CD4-positive, alpha-beta T cell (primary cell): ENCODE results near the gene UBE2D2. TPM values are rescaled to one million over a fixed set of nuclear protein-coding genes. Genes with fewer than 3 reads are reported as not detected.

Experiments used
- ATAC-seq: fragments of 200-7000 bp; cut with Tn5 transposase; one replicate; pipeline ENCODE4 v1.10.0; 2022; ENCODE audit warnings: mild to moderate bottlenecking; ENCODE audit not compliant: poor library complexity
- CTCF ChIA-PET: fragments of 350-600 bp; sonication (Branson Sonifier 250); formaldehyde crosslinking; loops from one replicate; lab custom pipeline; 2021; ENCODE audit warnings: antibody characterized with exemption, inconsistent platforms; lab: Charles Lee
- POLR2A ChIA-PET: fragments of 350-600 bp; sonication (Branson Sonifier 250); formaldehyde crosslinking; loops from one replicate; lab custom pipeline; 2021; ENCODE audit warnings: antibody characterized with exemption, inconsistent platforms; lab: Charles Lee
- DNase-seq, 14 experiments: peaks; one replicate each; pipeline ENCODE4 v3.0.0-alpha.2; 2013 to 2020; ENCODE audit warnings: mixed read lengths in 2 of 14
- H3K27ac ChIP-seq, 2 donors: one replicate each; pipeline versions ENCODE4 v1.5.1 to v1.7.0; 2013; ENCODE audit warnings: low read length in 2 of 2, low read depth in 1 of 2, mild to moderate bottlenecking in 1 of 2
- H3K27me3 ChIP-seq, 2 experiments: 1 replicate in 1 of 2; 2 replicates in 1 of 2; pipeline versions ENCODE4 v1.6.1 to v1.7.0; 2013; ENCODE audit warnings: low read length in 2 of 2, control low read depth in 1 of 2, mild to moderate bottlenecking in 1 of 2, moderate library complexity in 1 of 2; ENCODE audit not compliant: insufficient read depth in 2 of 2, control insufficient read depth in 1 of 2
- H3K36me3 ChIP-seq: one replicate; pipeline ENCODE4 v1.6.1; 2013; ENCODE audit warnings: low read length, control low read depth; ENCODE audit not compliant: insufficient read depth
- H3K4me1 ChIP-seq: one replicate; pipeline ENCODE4 v1.6.1; 2013; ENCODE audit warnings: low read length, control low read depth; ENCODE audit not compliant: insufficient read depth
- H3K4me3 ChIP-seq: one replicate; pipeline ENCODE4 v1.5.1; 2013; ENCODE audit warnings: mild to moderate bottlenecking, low read length, moderate library complexity
- H3K9me3 ChIP-seq, 2 experiments: 1 replicate in 1 of 2; 2 replicates in 1 of 2; pipeline versions ENCODE4 v1.6.1 to v1.7.0; 2013; ENCODE audit warnings: low read length in 2 of 2, mild to moderate bottlenecking in 2 of 2, control low read depth in 1 of 2, moderate library complexity in 1 of 2; ENCODE audit not compliant: control insufficient read depth in 1 of 2, insufficient read depth in 1 of 2
- H3K27ac Mint-ChIP-seq: one replicate; pipeline ENCODE4 v1.8.0; 2020; ENCODE audit warnings: mixed read lengths
- H3K27me3 Mint-ChIP-seq: one replicate; pipeline ENCODE4 v1.8.0; 2021; ENCODE audit warnings: mixed read lengths
- H3K36me3 Mint-ChIP-seq: one replicate; pipeline ENCODE4 v1.8.0; 2021; ENCODE audit warnings: low read depth, mixed read lengths
- H3K4me1 Mint-ChIP-seq: one replicate; pipeline ENCODE4 v1.8.0; 2021; ENCODE audit warnings: low read depth, mixed read lengths
- H3K4me3 Mint-ChIP-seq: one replicate; pipeline ENCODE4 v1.8.0; 2020; ENCODE audit warnings: mild to moderate bottlenecking, mixed read lengths
- H3K9me3 Mint-ChIP-seq: one replicate; pipeline ENCODE4 v1.8.0; 2020; ENCODE audit warnings: mixed read lengths
- CTCF ChIP-seq: fragments of 200-600 bp; IDR thresholded peaks from one replicate; pipeline ENCODE4 v1.8.0; 2022; ENCODE audit warnings: antibody characterized with exemption, mild to moderate bottlenecking
- intact Hi-C, 2 experiments: fragments of 100-400 bp; cut with DNase I in 1 of 2; cut with micrococcal nuclease in 1 of 2; formaldehyde crosslinking; loops; one replicate each; pipeline versions ENCODE4 v1.15.1 to v1.9.0; 2023 to 2025; cut with DNase I, micrococcal nuclease
- total RNA-seq, 174 experiments: library from RNA in 2 of 174; stranded (reverse) in 2 of 174; gene quantifications; one replicate each; pipeline ENCODE4 v1.2.3 and lab custom pipeline; 2021 to 2026

UBE2D2 gene
- total RNA-seq, 2 experiments from 2014 or later = 164 to 174 TPM

DNA sequence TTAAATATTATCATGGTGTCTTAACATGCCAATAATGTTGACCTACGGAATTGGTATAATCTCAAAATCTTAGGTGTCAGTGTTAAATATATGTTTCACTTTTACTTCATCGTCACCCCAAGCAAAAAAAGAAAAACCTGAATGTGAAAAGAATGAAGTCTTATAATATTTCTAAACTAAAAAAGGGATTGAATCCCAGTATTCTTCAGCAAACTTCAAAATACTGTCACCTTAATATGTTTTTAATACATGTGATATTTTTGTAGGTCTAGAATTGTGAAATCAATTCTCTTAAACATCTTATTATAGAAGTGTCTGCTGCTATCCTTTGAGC is 14.1 kb downstream of the UBE2D2 start:
- peaks cover 72% of the 10 kb centered on the region for H3K4me1 Mint-ChIP-seq
- no peaks in the 10 kb centered on the region for H3K27me3 Mint-ChIP-seq
- Histone ChIP-seq H3K27me3 (no peaks in the 10 kb centered on the region), H3K4me3 (no peak overlapping the region), H3K9me3 (no peaks in the 10 kb centered on the region), H3K4me1 (peaks cover 61% of the 10 kb centered on the region), H3K36me3 (peaks cover 5% of the 10 kb centered on the region), H3K27ac (peak overlapping the region; percentile 40 to 49)
- ChIA-PET POLR2A (interaction anchor here (1.0 to 8.0 kb wide), 4 partner anchors 12 to 190 kb away, joined by 3 to 145 read pairs (median 3); partner anchors contain the start of gene UBE2D2), CTCF (interaction anchor here (0.6 to 2.6 kb wide), 13 partner anchors 11 to 190 kb away, joined by 3 to 28 read pairs (median 4); no protein-coding TSS in a partner anchor)
- peak overlapping the region; percentile 92 for H3K27ac Mint-ChIP-seq
- intact Hi-C loops = loop anchor here (1.0 to 10.0 kb wide), 5 partner anchors 10 to 60 kb away; no protein-coding TSS in a partner anchor
- peak overlapping the region; percentile 73 for H3K4me3 Mint-ChIP-seq
- no peak for TF ChIP-seq CTCF
- ATAC-seq (no peak), DNase-seq (no peak)
- peaks cover 41% of the 10 kb centered on the region for H3K36me3 Mint-ChIP-seq
- H3K9me3 Mint-ChIP-seq = no peaks in the 10 kb centered on the region

- Histone ChIP-seq H3K36me3 (peaks cover 5% of the 10 kb centered on the region), H3K27ac (peak overlapping the region; percentile 40 to 49), H3K4me3 (no peak overlapping the region), H3K4me1 (peaks cover 61% of the 10 kb centered on the region), H3K27me3 (no peaks in the 10 kb centered on the region), H3K9me3 (no peaks in the 10 kb centered on the region)
- Mint-ChIP-seq H3K4me3 (peak overlapping the region; percentile 73), H3K9me3 (no peaks in the 10 kb centered on the region), H3K4me1 (peaks cover 74% of the 10 kb centered on the region), H3K27ac (peak overlapping the region; percentile 92), H3K36me3 (peaks cover 40% of the 10 kb centered on the region), H3K27me3 (no peaks in the 10 kb centered on the region)
- TF ChIP-seq CTCF = no peak
- peak; percentile 15 for ATAC-seq
- POLR2A ChIA-PET = interaction anchor here (1.0 to 8.0 kb wide), 3 partner anchors 13 to 57 kb away, joined by 3 to 145 read pairs (median 3); partner anchors contain the start of gene UBE2D2
- CTCF ChIA-PET = interaction anchor here (1.0 to 2.6 kb wide), 5 partner anchors 12 to 190 kb away, joined by 3 to 28 read pairs (median 6); no protein-coding TSS in a partner anchor
- peak in 1 of 14 experiments; percentile 12 for DNase-seq
- intact Hi-C loops = loop anchor here (1.0 to 10.0 kb wide), 5 partner anchors 10 to 59 kb away; no protein-coding TSS in a partner anchor
Observed at GRCh38 chr5:139575751-139576150, 14.6 kb downstream of the UBE2D2 start.

GRCh38 chr5:139577689-139578290 is 16.7 kb downstream of the UBE2D2 start:
- Histone ChIP-seq H3K27ac (peak overlapping the region; percentile 5 to 61), H3K36me3 (peaks cover 5% of the 10 kb centered on the region), H3K9me3 (no peaks in the 10 kb centered on the region), H3K27me3 (no peaks in the 10 kb centered on the region), H3K4me3 (no peak overlapping the region), H3K4me1 (peaks cover 53% of the 10 kb centered on the region)
- no peak for ATAC-seq
- no peaks in the 10 kb centered on the region for H3K9me3 Mint-ChIP-seq
- POLR2A ChIA-PET = interaction anchor here (1.0 to 8.0 kb wide), 2 partner anchors 15 to 21 kb away, joined by 4 to 145 read pairs; partner anchors contain the start of gene UBE2D2
- CTCF ChIA-PET = no interaction called here
- H3K27ac Mint-ChIP-seq = peak overlapping the region; percentile 92
- H3K27me3 Mint-ChIP-seq = no peaks in the 10 kb centered on the region
- H3K4me3 Mint-ChIP-seq = peak overlapping the region; percentile 73
- TF ChIP-seq CTCF = no peak
- H3K4me1 Mint-ChIP-seq = peaks cover 68% of the 10 kb centered on the region
- intact Hi-C loops = loop anchor here (5.0 to 10.0 kb wide), 4 partner anchors 35 to 60 kb away; no protein-coding TSS in a partner anchor
- DNase-seq = no peak
- peaks cover 34% of the 10 kb centered on the region for H3K36me3 Mint-ChIP-seq
